ENCODE results near the gene ST6GALNAC4. TPM values are rescaled to one million over a fixed set of nuclear protein-coding genes. Genes with fewer than 3 reads are reported as not detected.

Gene ST6GALNAC4, protein sequence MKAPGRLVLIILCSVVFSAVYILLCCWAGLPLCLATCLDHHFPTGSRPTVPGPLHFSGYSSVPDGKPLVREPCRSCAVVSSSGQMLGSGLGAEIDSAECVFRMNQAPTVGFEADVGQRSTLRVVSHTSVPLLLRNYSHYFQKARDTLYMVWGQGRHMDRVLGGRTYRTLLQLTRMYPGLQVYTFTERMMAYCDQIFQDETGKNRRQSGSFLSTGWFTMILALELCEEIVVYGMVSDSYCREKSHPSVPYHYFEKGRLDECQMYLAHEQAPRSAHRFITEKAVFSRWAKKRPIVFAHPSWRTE
- total RNA-seq, result 10 to 100 TPM; 12.5 to 33.0 (median 23.8) TPM

DNA sequence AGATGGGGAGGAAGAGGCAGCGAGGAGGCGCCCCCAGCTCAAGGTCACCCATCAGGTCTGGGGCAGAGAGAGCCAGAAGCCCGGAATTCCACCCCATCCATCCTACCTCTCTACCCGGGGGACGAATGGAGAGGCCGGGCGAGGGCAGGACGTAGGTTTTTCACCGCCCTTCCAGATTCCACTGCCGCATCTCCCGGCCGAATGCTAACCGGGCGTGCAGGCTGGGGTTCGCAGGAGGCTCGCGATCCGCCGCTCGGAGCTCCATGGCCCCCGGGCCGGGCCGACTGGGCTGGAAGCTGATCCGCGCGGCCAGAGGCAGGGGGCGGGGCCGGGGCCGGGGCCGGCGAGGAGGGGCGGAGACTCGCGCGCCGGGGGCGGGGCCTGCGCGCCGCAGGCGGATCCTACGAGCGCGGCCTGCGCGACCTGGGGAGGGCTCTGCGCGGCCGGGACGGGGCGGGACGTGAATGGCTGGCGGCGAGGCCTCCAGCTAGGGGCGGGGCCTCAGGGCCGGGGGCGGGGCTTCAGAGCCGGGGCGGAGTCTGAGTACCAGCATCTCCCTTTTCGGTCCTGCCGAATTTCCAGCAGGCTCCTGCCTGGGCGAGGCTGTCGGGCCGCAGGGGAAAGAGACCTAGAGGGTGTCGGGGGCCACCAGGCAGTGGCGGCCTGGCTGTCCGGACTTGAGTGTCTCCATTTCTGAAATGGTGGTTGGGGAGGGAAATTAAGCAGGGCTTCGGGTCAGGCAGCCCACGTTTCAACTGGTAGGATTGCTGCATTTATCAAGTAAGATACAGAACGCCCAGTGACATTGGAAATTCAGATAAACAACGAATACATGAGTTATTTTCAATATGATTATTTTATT lies at the start of gene ST6GALNAC4:
ST6GALNAC4 (minus strand) TSS at position 322 of the 862 bp plus-strand sequence. CDS start 622 bp downstream, outside the sequence.
- Histone ChIP-seq H3K4me1 (peaks cover 47 to 74% (median 49%) of the 10 kb centered on the region in 3 donors), H3K9me3 (no peaks in the 10 kb centered on the region), H3K27me3 (peaks cover 0 to 3% (median 0%) of the 10 kb centered on the region in 4 donors), H3K4me3 (peak within 1 kb of the TSS; percentile 35 to 81 (median 68)), H3K36me3 (peaks cover 0 to 24% (median 5%) of the 10 kb centered on the region in 3 donors), H3K27ac (peak within 1 kb of the TSS; percentile 65 to 87 (median 77))
- peak; percentile 39 for DNase-seq
- WGBS, 2 donors, result 8 to 21% methylated on average over 4 to 17 of the region's 71 CpGs
- peak in 1 of 4 donors; percentile 62 for TF ChIP-seq POLR2A (IDR thresholded peaks at IDR 0.05)
- TF ChIP-seq, protein P1, sequence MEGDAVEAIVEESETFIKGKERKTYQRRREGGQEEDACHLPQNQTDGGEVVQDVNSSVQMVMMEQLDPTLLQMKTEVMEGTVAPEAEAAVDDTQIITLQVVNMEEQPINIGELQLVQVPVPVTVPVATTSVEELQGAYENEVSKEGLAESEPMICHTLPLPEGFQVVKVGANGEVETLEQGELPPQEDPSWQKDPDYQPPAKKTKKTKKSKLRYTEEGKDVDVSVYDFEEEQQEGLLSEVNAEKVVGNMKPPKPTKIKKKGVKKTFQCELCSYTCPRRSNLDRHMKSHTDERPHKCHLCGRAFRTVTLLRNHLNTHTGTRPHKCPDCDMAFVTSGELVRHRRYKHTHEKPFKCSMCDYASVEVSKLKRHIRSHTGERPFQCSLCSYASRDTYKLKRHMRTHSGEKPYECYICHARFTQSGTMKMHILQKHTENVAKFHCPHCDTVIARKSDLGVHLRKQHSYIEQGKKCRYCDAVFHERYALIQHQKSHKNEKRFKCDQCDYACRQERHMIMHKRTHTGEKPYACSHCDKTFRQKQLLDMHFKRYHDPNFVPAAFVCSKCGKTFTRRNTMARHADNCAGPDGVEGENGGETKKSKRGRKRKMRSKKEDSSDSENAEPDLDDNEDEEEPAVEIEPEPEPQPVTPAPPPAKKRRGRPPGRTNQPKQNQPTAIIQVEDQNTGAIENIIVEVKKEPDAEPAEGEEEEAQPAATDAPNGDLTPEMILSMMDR (IDR thresholded peaks at IDR 0.05), result no peak
- intact Hi-C loops (cut with DNase I), result no loop called here

DNA sequence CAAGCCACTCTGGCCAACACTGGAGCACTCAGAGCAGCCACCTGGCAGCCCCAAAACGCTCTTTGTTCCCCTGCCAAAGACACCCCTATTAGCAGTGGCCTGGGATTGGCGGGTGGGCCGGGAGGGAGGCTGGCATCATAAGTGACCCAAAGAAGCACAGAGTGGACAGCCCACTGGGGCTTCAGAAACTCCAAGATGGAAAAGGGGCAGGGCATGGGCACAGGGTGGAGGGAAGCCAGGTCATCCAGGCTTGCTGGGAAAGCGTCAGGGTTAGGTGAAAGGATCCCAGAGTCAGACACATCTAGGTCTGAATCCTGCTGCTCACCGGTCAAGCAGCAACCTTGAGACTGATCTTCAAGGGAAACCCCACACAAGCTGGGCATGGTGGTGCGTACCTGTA lies 49.1 kb upstream of the ST6GALNAC4 start:
- Histone ChIP-seq H3K27me3 (no peaks in the 10 kb centered on the region), H3K27ac (peak overlapping the region; percentile 94 to 99 (median 96)), H3K9me3 (no peaks in the 10 kb centered on the region), H3K4me1 (peaks cover 88 to 100% (median 99%) of the 10 kb centered on the region in 3 donors), H3K4me3 (peak overlapping the region in 3 of 4 donors; percentile 0 to 38 (median 6)), H3K36me3 (peaks cover 0 to 5% (median 0%) of the 10 kb centered on the region in 3 donors)
- TF ChIP-seq, protein P1 (IDR thresholded peaks at IDR 0.05), result no peak
- DNase-seq, result no peak
- intact Hi-C loops (cut with DNase I), result no loop called here
- WGBS, 2 donors, result 29 to 30% methylated on average over 3 of the region's 6 CpGs

DNA sequence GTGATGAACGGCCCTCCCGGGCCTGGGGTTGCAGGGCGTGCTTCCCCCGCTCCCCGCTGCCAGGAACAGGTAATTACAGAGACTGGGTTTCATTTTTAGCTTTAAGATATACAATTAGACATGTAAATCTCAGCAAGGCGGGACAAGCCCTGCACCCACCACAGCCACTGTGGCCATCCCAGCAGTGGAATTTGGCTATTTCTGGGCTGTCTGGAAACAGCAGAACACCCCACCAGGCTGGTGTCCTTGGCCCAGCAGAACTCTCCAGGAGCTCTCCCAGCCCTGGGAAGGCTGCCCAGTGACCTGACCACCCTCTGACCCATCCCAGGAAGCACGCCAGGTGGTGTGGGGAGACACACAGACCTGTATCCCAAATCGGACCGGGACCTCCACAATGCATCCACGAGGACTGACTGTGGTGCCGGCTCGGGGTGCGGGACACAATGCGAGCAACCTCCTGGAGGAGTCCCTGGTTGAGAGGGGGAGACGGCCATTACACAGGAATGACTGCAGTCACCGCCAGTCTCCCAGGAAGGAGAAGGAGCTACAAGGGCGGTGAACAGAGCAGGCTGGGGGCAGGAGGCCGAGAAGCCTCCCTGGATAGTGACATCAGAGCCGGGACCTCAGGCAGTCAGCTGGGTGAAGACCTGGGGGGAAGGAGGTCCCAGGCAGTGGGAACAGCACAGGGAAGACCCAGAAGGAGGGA lies 46.7 kb upstream of the ST6GALNAC4 start:
- H3K27me3 ChIP-seq, result no peaks in the 10 kb centered on the region
- peaks cover 0 to 5% (median 0%) of the 10 kb centered on the region in 3 donors for H3K36me3 ChIP-seq
- 37 to 42% methylated on average over 9 to 16 of the region's 19 CpGs for WGBS, 2 donors
- peak overlapping the region in 1 of 4 donors; percentile 35 for H3K4me3 ChIP-seq
- intact Hi-C loops (cut with DNase I), result no loop called here
- H3K9me3 ChIP-seq, result no peaks in the 10 kb centered on the region
- TF ChIP-seq, protein P1 (IDR thresholded peaks at IDR 0.05), result no peak
- no peak for TF ChIP-seq POLR2A (IDR thresholded peaks at IDR 0.05)
- H3K4me1 ChIP-seq, result peaks cover 74 to 100% (median 90%) of the 10 kb centered on the region in 3 donors
- DNase-seq, result no peak
- peak overlapping the region; percentile 94 to 99 (median 96) for H3K27ac ChIP-seq

DNA sequence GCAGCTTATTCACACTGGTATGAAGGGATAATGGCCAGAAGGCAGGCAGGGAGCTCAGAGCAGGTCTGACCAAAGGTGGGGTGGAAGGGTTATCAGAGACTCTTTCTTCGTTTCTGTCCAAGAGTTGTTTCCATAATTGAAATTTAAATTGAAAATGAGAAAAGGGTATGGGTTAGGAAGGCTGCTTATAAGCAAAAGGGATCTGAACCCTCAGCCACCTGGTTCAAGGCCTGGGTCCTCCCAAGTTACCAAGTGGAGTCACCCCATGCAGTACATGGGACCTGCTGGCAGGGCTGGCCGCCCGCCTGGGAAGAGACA lies 46.2 kb upstream of the ST6GALNAC4 start:
- no peak for DNase-seq

More for the DNA sequence above, 46.2 kb upstream of the ST6GALNAC4 start:
- intact Hi-C loops (cut with DNase I), result no loop called here
- peaks cover 70 to 100% (median 85%) of the 10 kb centered on the region in 3 donors for H3K4me1 ChIP-seq
- no peaks in the 10 kb centered on the region for H3K9me3 ChIP-seq
- 45 to 67% methylated on average over 1 to 3 of the region's 3 CpGs for WGBS, 2 donors
- peaks cover 0 to 5% (median 0%) of the 10 kb centered on the region in 3 donors for H3K36me3 ChIP-seq
- H3K27me3 ChIP-seq, result no peaks in the 10 kb centered on the region
- no peak for TF ChIP-seq POLR2A (IDR thresholded peaks at IDR 0.05)
- TF ChIP-seq, protein P1 (IDR thresholded peaks at IDR 0.05), result no peak
- H3K27ac ChIP-seq, result peak overlapping the region; percentile 94 to 99 (median 96)
- peak overlapping the region in 1 of 4 donors; percentile 35 for H3K4me3 ChIP-seq

All from esophagus squamous epithelium (tissue), 5 donors.